ENCODE results near the gene SLC17A9. TPM values are rescaled to one million over a fixed set of nuclear protein-coding genes. Genes with fewer than 3 reads are reported as not detected.

SLC17A9 gene
- total RNA-seq, 1 donor from 2014 or later = 5.3 TPM

- H3K4me3 Mint-ChIP-seq = no peak overlapping the region
- DNase-seq (ENCODE audit: low spot score in 2 of 2, unreplicated experiment in 2 of 2) = no peak
- no peak for TF ChIP-seq CTCF (IDR thresholded peaks at IDR 0.05; ENCODE audit: unreplicated experiment)
- peaks cover 7% of the 10 kb centered on the region for H3K36me3 Mint-ChIP-seq
- H3K4me1 Mint-ChIP-seq = peaks cover 18% of the 10 kb centered on the region
- peaks cover 74% of the 10 kb centered on the region for H3K27me3 Mint-ChIP-seq (ENCODE audit: low read depth)
- no peak overlapping the region for H3K27ac Mint-ChIP-seq
- peaks cover 18% of the 10 kb centered on the region for H3K9me3 Mint-ChIP-seq
These were observed 63.3 kb downstream of the SLC17A9 start for GRCh38 chr20:63015662-63016361.

DNA sequence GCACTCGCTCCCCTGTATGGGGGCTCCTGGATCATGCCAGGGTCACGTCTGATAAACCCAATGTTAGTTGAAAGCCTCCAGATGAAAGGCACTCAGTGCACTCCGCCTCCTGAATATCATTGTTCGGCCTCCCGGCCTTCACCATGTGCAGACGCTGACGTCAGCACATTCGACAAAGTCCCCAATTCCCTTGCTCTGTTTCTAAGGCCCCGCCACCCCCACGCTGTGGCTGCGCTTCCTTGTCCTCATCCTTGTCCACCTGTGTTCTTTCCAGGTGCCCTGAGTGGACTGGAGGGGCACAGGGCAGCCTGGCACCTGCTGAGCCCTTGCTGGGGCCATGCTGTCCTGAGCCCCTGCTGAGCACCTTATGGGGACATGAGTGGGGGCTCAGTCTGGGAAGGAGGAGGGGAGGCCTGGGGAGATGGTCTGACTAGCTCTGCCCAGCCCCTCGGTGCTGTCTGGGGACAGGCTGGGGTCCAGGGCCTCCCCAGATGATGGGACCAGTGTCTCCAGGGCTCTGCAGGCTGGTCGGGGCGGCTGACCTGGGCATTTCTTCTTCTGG is 64.1 kb downstream of the SLC17A9 start:
- TF ChIP-seq CTCF (IDR thresholded peaks at IDR 0.05; ENCODE audit: unreplicated experiment) = no peak
- Mint-ChIP-seq H3K27ac (no peak overlapping the region), H3K9me3 (peaks cover 18% of the 10 kb centered on the region), H3K4me1 (peaks cover 18% of the 10 kb centered on the region), H3K4me3 (no peak overlapping the region), H3K36me3 (peaks cover 7% of the 10 kb centered on the region), H3K27me3 (ENCODE audit: low read depth) (peaks cover 68% of the 10 kb centered on the region)
- DNase-seq (ENCODE audit: low spot score in 2 of 2, unreplicated experiment in 2 of 2) = no peak

DNA sequence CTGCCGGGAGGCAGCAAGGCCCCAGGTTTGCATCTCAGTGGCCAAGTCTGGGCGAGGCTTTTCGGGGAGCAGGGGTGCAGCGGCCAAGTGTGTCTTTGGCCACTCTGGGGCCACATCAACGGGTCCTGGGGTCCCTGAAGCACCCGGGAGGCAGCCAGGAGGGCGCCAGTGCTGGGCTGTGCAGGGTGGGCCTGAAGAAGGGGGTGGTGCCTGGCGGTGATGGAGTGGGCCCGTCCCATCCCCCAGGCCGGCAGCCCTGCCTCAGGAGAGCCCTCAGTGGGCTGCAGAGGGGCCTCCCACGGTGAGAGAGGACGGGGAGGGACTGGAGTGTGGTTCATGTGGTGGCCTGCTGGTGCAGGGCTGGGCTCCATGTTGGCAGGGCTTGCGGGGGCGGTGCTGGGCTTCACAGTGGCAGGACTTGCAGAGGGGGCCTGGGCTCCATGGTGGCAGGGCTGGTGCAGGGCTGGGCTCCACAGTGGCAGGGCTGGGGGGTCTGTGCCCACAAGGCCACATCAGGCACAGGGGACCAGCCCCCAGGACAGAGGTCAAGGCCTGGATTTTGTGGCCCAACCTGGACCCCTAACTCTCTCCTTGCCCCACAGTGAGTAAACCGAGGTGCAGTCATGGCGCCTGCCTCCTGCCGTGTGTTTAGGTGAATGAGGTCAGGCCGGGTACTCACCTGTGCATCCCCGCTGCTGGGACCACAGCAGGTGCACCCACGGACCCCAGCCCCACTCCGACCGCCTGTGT is 64.7 kb downstream of the SLC17A9 start:
- TF ChIP-seq CTCF (IDR thresholded peaks at IDR 0.05; ENCODE audit: unreplicated experiment) = no peak
- H3K27ac Mint-ChIP-seq = no peak overlapping the region
- H3K27me3 Mint-ChIP-seq (ENCODE audit: low read depth) = peaks cover 64% of the 10 kb centered on the region
- H3K4me3 Mint-ChIP-seq = no peak overlapping the region
- H3K36me3 Mint-ChIP-seq = peaks cover 7% of the 10 kb centered on the region
- H3K9me3 Mint-ChIP-seq = peaks cover 18% of the 10 kb centered on the region
- H3K4me1 Mint-ChIP-seq = peaks cover 18% of the 10 kb centered on the region
- DNase-seq (ENCODE audit: low spot score in 2 of 2, unreplicated experiment in 2 of 2) = peak in 1 of 2 experiments; percentile 12

GRCh38 chr20:63017826-63018411 is 65.4 kb downstream of the SLC17A9 start:
- Mint-ChIP-seq H3K4me1 (peaks cover 18% of the 10 kb centered on the region), H3K27ac (no peak overlapping the region), H3K27me3 (ENCODE audit: low read depth) (peaks cover 58% of the 10 kb centered on the region), H3K4me3 (no peak overlapping the region), H3K9me3 (peaks cover 18% of the 10 kb centered on the region), H3K36me3 (peaks cover 6% of the 10 kb centered on the region)
- DNase-seq (ENCODE audit: low spot score in 2 of 2, unreplicated experiment in 2 of 2) = peak in 1 of 2 experiments; percentile 17
- TF ChIP-seq CTCF (IDR thresholded peaks at IDR 0.05; ENCODE audit: unreplicated experiment) = no peak

Other genes with a start within 250 kb of the SLC17A9 start
- 0.36 to 0.71 TPM (median 0.54 TPM) in 3 replicates for gene NTSR1, start 243.9 kb upstream of the SLC17A9 start, total RNA-seq
- 18.4 to 20.8 TPM (median 20.4 TPM) in 3 replicates for gene MRGBP, start 156.2 kb upstream of the SLC17A9 start, total RNA-seq
- 56.2 to 58.4 TPM (median 56.5 TPM) in 3 replicates for gene OGFR, start 147.9 kb upstream of the SLC17A9 start, total RNA-seq
- gene COL9A3, start 135.7 kb upstream of the SLC17A9 start, total RNA-seq = 573 to 576 TPM (median 576 TPM) in 3 replicates
- gene TCFL5, start 90.9 kb upstream of the SLC17A9 start, total RNA-seq = 12.0 to 12.6 TPM (median 12.2 TPM) in 3 replicates
- gene DIDO1, start 26.2 kb upstream of the SLC17A9 start, total RNA-seq = 70.3 to 73.1 TPM (median 70.5 TPM) in 3 replicates
- 57.8 to 59.2 TPM (median 57.9 TPM) in 3 replicates for gene GID8, start 14.6 kb upstream of the SLC17A9 start, total RNA-seq
- not detected in 3 replicates for gene BHLHE23, start 54.3 kb downstream of the SLC17A9 start, total RNA-seq